Neuronal stem cell (in vitro differentiated cells): ENCODE data around the gene FAM114A2.

Experiments
- DNase-seq: peaks from one replicate; pipeline ENCODE4 v3.0.0-alpha.2; 2013; ENCODE audit warnings: low spot score
- H2AFZ ChIP-seq: one replicate; pipeline ENCODE4 v1.6.1; 2013; ENCODE audit warnings: mild to moderate bottlenecking, low read length, inconsistent platforms
- H2AK5ac ChIP-seq: 2 replicates; pipeline ENCODE4 v1.6.1; 2013; ENCODE audit warnings: low read depth, mild to moderate bottlenecking, inconsistent platforms, low read length, moderate library complexity, mixed read lengths
- H2BK120ac ChIP-seq: 2 replicates; pipeline ENCODE4 v1.6.1; 2013; ENCODE audit warnings: low read depth, mild to moderate bottlenecking, inconsistent platforms, low read length, moderate library complexity, mixed read lengths
- H2BK12ac ChIP-seq: one replicate; pipeline ENCODE4 v1.6.1; 2013; ENCODE audit warnings: low read length, inconsistent platforms
- H2BK15ac ChIP-seq: 2 replicates; pipeline ENCODE4 v1.6.1; 2013; ENCODE audit warnings: mild to moderate bottlenecking, low read length, inconsistent platforms, mixed read lengths
- H2BK5ac ChIP-seq: one replicate; pipeline ENCODE4 v1.6.1; 2013; ENCODE audit warnings: inconsistent platforms, mild to moderate bottlenecking, low read length, moderate library complexity
- H3K14ac ChIP-seq: one replicate; pipeline ENCODE4 v1.6.1; 2013; ENCODE audit warnings: low read length, inconsistent platforms
- H3K18ac ChIP-seq: 2 replicates; pipeline ENCODE4 v1.6.1; 2013; ENCODE audit warnings: low read length, inconsistent platforms
- H3K23ac ChIP-seq: 2 replicates; pipeline ENCODE4 v1.6.1; 2013; ENCODE audit warnings: low read depth, mild to moderate bottlenecking, mixed read lengths, low read length, inconsistent platforms; ENCODE audit not compliant: poor library complexity
- H3K27ac ChIP-seq: replicated peaks from 3 replicates; pipeline ENCODE4 v1.5.1; 2013; ENCODE audit warnings: low read length, inconsistent platforms
- H3K27me3 ChIP-seq, 3 experiments: 2 replicates each; pipeline ENCODE4 v1.6.1; 2013; ENCODE audit warnings: low read length in 3 of 3, mild to moderate bottlenecking in 2 of 3, inconsistent platforms in 1 of 3, low read depth in 1 of 3, mixed read lengths in 1 of 3, moderate library complexity in 1 of 3; ENCODE audit not compliant: control insufficient read depth in 3 of 3, insufficient read depth in 3 of 3
- H3K36me3 ChIP-seq, 2 donors: replicated peaks in 1 of 2; 2 replicates each; pipeline ENCODE4 v1.6.1; 2013; ENCODE audit warnings: low read length in 2 of 2; ENCODE audit not compliant: control insufficient read depth in 2 of 2, insufficient read depth in 2 of 2
- H3K4ac ChIP-seq: 2 replicates; pipeline ENCODE4 v1.6.1; 2013; ENCODE audit warnings: inconsistent platforms, mild to moderate bottlenecking, low read length, moderate library complexity
- H3K4me1 ChIP-seq, 2 donors: 1 replicate in 1 of 2; 2 replicates in 1 of 2; pipeline ENCODE4 v1.6.1; 2013; ENCODE audit warnings: low read length in 2 of 2, low read depth in 1 of 2; ENCODE audit not compliant: control insufficient read depth in 2 of 2, insufficient read depth in 1 of 2
- H3K4me2 ChIP-seq: one replicate; pipeline ENCODE4 v1.6.1; 2013; ENCODE audit warnings: mild to moderate bottlenecking, low read length, inconsistent platforms; ENCODE audit not compliant: insufficient read depth, poor library complexity, severe bottlenecking
- H3K4me3 ChIP-seq, 2 donors: 2 replicates each; pipeline ENCODE4 v1.5.1; 2013; ENCODE audit warnings: low read length in 2 of 2, mild to moderate bottlenecking in 2 of 2, inconsistent platforms in 1 of 2, moderate library complexity in 1 of 2
- H3K79me1 ChIP-seq: one replicate; pipeline ENCODE4 v1.6.1; 2013; ENCODE audit warnings: low read depth, mild to moderate bottlenecking, inconsistent platforms, low read length, moderate library complexity
- H3K9ac ChIP-seq: one replicate; pipeline ENCODE4 v1.6.1; 2013; ENCODE audit warnings: mild to moderate bottlenecking, low read depth, low read length, inconsistent platforms; ENCODE audit not compliant: poor library complexity
- H3K9me3 ChIP-seq, 2 donors: replicated peaks in 1 of 2; 2 replicates each; pipeline versions ENCODE3 to v1.6.1; 2013; ENCODE audit warnings: low read length in 2 of 2, mild to moderate bottlenecking in 2 of 2, inconsistent platforms in 1 of 2, low read depth in 1 of 2, mixed read lengths in 1 of 2, moderate library complexity in 1 of 2; ENCODE audit not compliant: control insufficient read depth in 2 of 2, insufficient read depth in 1 of 2
- H4K8ac ChIP-seq: one replicate; pipeline ENCODE4 v1.6.1; 2013; ENCODE audit warnings: low read depth, mild to moderate bottlenecking, inconsistent platforms, low read length, moderate library complexity
- H4K91ac ChIP-seq: one replicate; pipeline ENCODE4 v1.6.1; 2013; ENCODE audit warnings: low read length, low read depth, mild to moderate bottlenecking, inconsistent platforms; ENCODE audit not compliant: poor library complexity
- WGBS, 2 donors: extraction: QIAGEN DNeasy Blood & Tissue Kit; methylation state at CpG; one replicate each; pipeline ENCODE4 v1.1.7; 2013; ENCODE audit warnings: missing lambda C conversion rate in 2 of 2, mixed read lengths in 1 of 2; ENCODE audit not compliant: insufficient read length in 2 of 2, insufficient replicate concordance in 1 of 2; ENCODE audit errors: extremely low coverage in 2 of 2; 5-methylcytosine and 5-hydroxymethylcytosine counted together

The FAM114A2 gene

DNA sequence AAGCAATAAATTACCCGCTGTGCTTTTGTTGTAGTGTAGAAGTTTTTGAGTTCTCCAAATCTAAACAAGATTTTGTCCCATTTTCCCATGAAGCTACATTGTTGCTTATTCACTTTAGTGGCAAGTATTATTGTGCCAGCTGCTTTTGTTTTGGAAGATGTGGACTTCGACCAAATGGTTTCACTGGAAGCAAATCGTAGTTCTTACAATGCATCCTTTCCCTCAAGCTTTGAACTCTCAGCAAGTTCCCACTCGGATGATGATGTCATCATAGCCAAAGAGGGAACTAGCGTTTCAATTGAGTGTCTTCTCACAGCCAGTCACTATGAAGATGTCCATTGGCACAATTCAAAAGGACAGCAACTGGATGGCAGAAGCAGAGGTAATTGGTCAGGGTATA lies 10.9 kb upstream of the FAM114A2 start:
- H2AK5ac ChIP-seq: no peak overlapping the region
- H3K9ac ChIP-seq: no peak overlapping the region
- no peak overlapping the region for H2BK15ac ChIP-seq
- H3K14ac ChIP-seq: no peak overlapping the region
- no peak overlapping the region for H4K91ac ChIP-seq
- H3K23ac ChIP-seq: no peak overlapping the region
- H3K4me3 ChIP-seq: no peak overlapping the region
- no peak overlapping the region for H2AFZ ChIP-seq
- H3K79me1 ChIP-seq: no peaks in the 10 kb centered on the region
- H3K27ac ChIP-seq: no peak overlapping the region
- no peak for DNase-seq
- no peaks in the 10 kb centered on the region for H3K9me3 ChIP-seq
- H3K4me2 ChIP-seq: no peak overlapping the region
- peaks cover 2 to 67% of the 10 kb centered on the region in 2 donors for H3K36me3 ChIP-seq
- H2BK5ac ChIP-seq: no peak overlapping the region
- H3K18ac ChIP-seq: no peak overlapping the region
- H2BK12ac ChIP-seq: no peak overlapping the region
- H2BK120ac ChIP-seq: no peak overlapping the region
- no peak overlapping the region for H3K4ac ChIP-seq
- WGBS, 2 donors: no CpG with 5 or more reads among the region's 5 CpGs
- no peaks in the 10 kb centered on the region for H3K27me3 ChIP-seq
- H3K4me1 ChIP-seq: no peaks in the 10 kb centered on the region
- no peak overlapping the region for H4K8ac ChIP-seq

- Histone ChIP-seq H3K27me3 (no peaks in the 10 kb centered on the region), H2BK5ac (no peak overlapping the region), H2AK5ac (no peak overlapping the region), H3K79me1 (no peaks in the 10 kb centered on the region), H4K8ac (no peak overlapping the region), H3K18ac (no peak overlapping the region), H2BK120ac (no peak overlapping the region), H2AFZ (no peak overlapping the region), H3K27ac (no peak overlapping the region), H4K91ac (no peak overlapping the region), H3K14ac (no peak overlapping the region), H3K4me2 (no peak overlapping the region), H3K36me3 (peaks cover 2 to 61% of the 10 kb centered on the region in 2 donors), H3K23ac (no peak overlapping the region), H3K9me3 (no peaks in the 10 kb centered on the region), H3K9ac (no peak overlapping the region), H2BK15ac (no peak overlapping the region), H3K4ac (no peak overlapping the region), H3K4me3 (no peak overlapping the region), H3K4me1 (no peaks in the 10 kb centered on the region), H2BK12ac (no peak overlapping the region)
- WGBS, 2 donors: no CpG with 5 or more reads among the region's 3 CpGs
- DNase-seq: no peak
Observed at GRCh38 chr5:154047324-154047723, 8.6 kb upstream of the FAM114A2 start.

DNA sequence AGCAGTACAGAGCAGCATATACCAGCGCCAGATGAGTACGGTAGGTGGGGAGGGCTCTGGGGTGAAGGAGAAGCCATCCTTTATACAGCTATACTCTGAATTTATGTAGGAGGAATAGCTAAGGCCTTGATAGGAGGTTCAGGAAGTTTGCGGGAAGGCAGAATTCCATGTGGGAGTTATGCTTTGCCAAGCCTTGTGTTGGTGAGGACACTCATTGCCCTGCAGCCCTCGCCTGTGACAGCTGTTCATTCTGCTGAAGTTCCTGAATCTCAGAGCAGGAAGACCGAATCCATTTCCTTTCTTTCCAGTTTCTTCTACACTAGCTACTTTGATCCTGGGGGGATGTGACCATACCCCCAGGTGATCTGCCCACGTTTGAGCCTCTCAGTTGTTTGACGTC lies 7.8 kb upstream of the FAM114A2 start:
- no peak overlapping the region for H2BK15ac ChIP-seq
- H3K36me3 ChIP-seq: peaks cover 2 to 58% of the 10 kb centered on the region in 2 donors
- H2BK120ac ChIP-seq: no peak overlapping the region
- H3K23ac ChIP-seq: no peak overlapping the region
- no peak overlapping the region for H3K4me3 ChIP-seq
- no peak overlapping the region for H3K9ac ChIP-seq
- no peak overlapping the region for H3K14ac ChIP-seq
- no peak for DNase-seq
- H3K27ac ChIP-seq: no peak overlapping the region
- H2BK5ac ChIP-seq: no peak overlapping the region
- no peaks in the 10 kb centered on the region for H3K9me3 ChIP-seq
- no peak overlapping the region for H2AK5ac ChIP-seq
- no peak overlapping the region for H3K4ac ChIP-seq
- no peak overlapping the region for H4K8ac ChIP-seq
- no CpG with 5 or more reads among the region's 7 CpGs for WGBS, 2 donors
- no peaks in the 10 kb centered on the region for H3K4me1 ChIP-seq
- no peaks in the 10 kb centered on the region for H3K79me1 ChIP-seq
- H3K27me3 ChIP-seq: no peaks in the 10 kb centered on the region
- no peak overlapping the region for H2AFZ ChIP-seq
- H4K91ac ChIP-seq: no peak overlapping the region
- H3K18ac ChIP-seq: no peak overlapping the region
- no peak overlapping the region for H2BK12ac ChIP-seq
- no peak overlapping the region for H3K4me2 ChIP-seq

- no peak overlapping the region for H4K91ac ChIP-seq
- no peaks in the 10 kb centered on the region for H3K27me3 ChIP-seq
- H3K4ac ChIP-seq: no peak overlapping the region
- no peak overlapping the region for H3K27ac ChIP-seq
- no peaks in the 10 kb centered on the region for H3K9me3 ChIP-seq
- no peak overlapping the region for H2BK120ac ChIP-seq
- H2AFZ ChIP-seq: no peak overlapping the region
- no peak for DNase-seq
- H3K4me3 ChIP-seq: no peak overlapping the region
- no peak overlapping the region for H2BK12ac ChIP-seq
- H3K23ac ChIP-seq: no peak overlapping the region
- H4K8ac ChIP-seq: no peak overlapping the region
- H2BK15ac ChIP-seq: no peak overlapping the region
- H3K36me3 ChIP-seq: peaks cover under 1 to 43% of the 10 kb centered on the region in 2 donors
- H3K79me1 ChIP-seq: no peaks in the 10 kb centered on the region
- no peak overlapping the region for H2AK5ac ChIP-seq
- H3K9ac ChIP-seq: no peak overlapping the region
- no CpG with 5 or more reads among the region's 2 CpGs for WGBS, 2 donors
- no peak overlapping the region for H3K18ac ChIP-seq
- H3K4me1 ChIP-seq: peaks cover 0 to 3% of the 10 kb centered on the region in 2 donors
- H2BK5ac ChIP-seq: no peak overlapping the region
- no peak overlapping the region for H3K4me2 ChIP-seq
- no peak overlapping the region for H3K14ac ChIP-seq
Observed at GRCh38 chr5:154044581-154044980, 5.9 kb upstream of the FAM114A2 start.
